Skeletal muscle tissue (tissue), 4 donors: Measurements from ENCODE around the gene CRYBG2. TPM values are rescaled to one million over a fixed set of nuclear protein-coding genes. Genes with fewer than 3 reads are reported as not detected.
"Not testable (repeated sequence)": the region's sequence is repeated elsewhere in the genome, so short reads cannot be mapped to it uniquely, and the experiment has no call there.

ENCODE experiments used
- H3K27ac ChIP-seq: one replicate; pipeline ENCODE4 v1.7.0; 2013; ENCODE audit warnings: mild to moderate bottlenecking, low read depth, low read length, inconsistent platforms
- H3K27me3 ChIP-seq, 3 donors: one replicate each; pipeline ENCODE4 v1.7.0; 2013; ENCODE audit warnings: low read length in 3 of 3; ENCODE audit not compliant: control insufficient read depth in 3 of 3, insufficient read depth in 3 of 3
- H3K36me3 ChIP-seq, 3 donors: one replicate each; pipeline ENCODE4 v1.7.0; 2013; ENCODE audit warnings: low read length in 3 of 3; ENCODE audit not compliant: control insufficient read depth in 3 of 3, insufficient read depth in 3 of 3
- H3K4me1 ChIP-seq, 3 donors: one replicate each; pipeline ENCODE4 v1.7.0; 2013; ENCODE audit warnings: low read length in 3 of 3, mild to moderate bottlenecking in 3 of 3; ENCODE audit not compliant: control insufficient read depth in 3 of 3, insufficient read depth in 3 of 3
- H3K4me3 ChIP-seq, 3 donors: one replicate each; pipeline ENCODE4 v1.7.0; 2013; ENCODE audit warnings: low read length in 3 of 3
- H3K9ac ChIP-seq, 3 donors: one replicate each; pipeline ENCODE4 v1.7.0; 2013; ENCODE audit warnings: low read length in 3 of 3, mild to moderate bottlenecking in 3 of 3, moderate library complexity in 2 of 3, low read depth in 1 of 3
- H3K9me3 ChIP-seq, 3 donors: one replicate each; pipeline ENCODE4 v1.7.0; 2013; ENCODE audit warnings: low read length in 3 of 3; ENCODE audit not compliant: control insufficient read depth in 3 of 3
- total RNA-seq: library from RNA; depleted of rRNA; stranded (reverse); fragments of >200 nt; gene quantifications from one replicate; pipeline ENCODE4 v1.2.3, GENCODE V29; 2014
- donor health status: Osteomylitis.

CRYBG2 gene
- total RNA-seq, 1 donor from 2014 or later: not detected

GRCh38 chr1:26387447-26387846 lies 33.5 kb upstream of the CRYBG2 start:
- H3K36me3 ChIP-seq: no peaks in the 10 kb centered on the region
- H3K9ac ChIP-seq: no peak overlapping the region
- H3K27ac ChIP-seq: no peak overlapping the region
- no peak overlapping the region for H3K4me3 ChIP-seq
- peaks cover 5 to 9% (median 6%) of the 10 kb centered on the region in 3 donors for H3K27me3 ChIP-seq
- no peaks in the 10 kb centered on the region for H3K9me3 ChIP-seq
- no peaks in the 10 kb centered on the region for H3K4me1 ChIP-seq

GRCh38 chr1:26385063-26385462 lies 31.1 kb upstream of the CRYBG2 start:
- not testable (repeated sequence) for H3K36me3 ChIP-seq, H3K4me1 ChIP-seq, H3K9ac ChIP-seq, H3K9me3 ChIP-seq, H3K27me3 ChIP-seq, H3K4me3 ChIP-seq, H3K27ac ChIP-seq

GRCh38 chr1:26384076-26384475 lies 30.1 kb upstream of the CRYBG2 start:
- no peak overlapping the region for H3K4me3 ChIP-seq
- H3K4me1 ChIP-seq: no peaks in the 10 kb centered on the region
- H3K27me3 ChIP-seq: peaks cover 0 to 6% (median 2%) of the 10 kb centered on the region in 3 donors
- no peaks in the 10 kb centered on the region for H3K9me3 ChIP-seq
- H3K36me3 ChIP-seq: no peaks in the 10 kb centered on the region
- no peak overlapping the region for H3K27ac ChIP-seq
- H3K9ac ChIP-seq: no peak overlapping the region

- no peak overlapping the region for H3K27ac ChIP-seq
Observed at GRCh38 chr1:26378879-26379251, 24.9 kb upstream of the CRYBG2 start.

GRCh38 chr1:26378088-26378878 lies 24.4 kb upstream of the CRYBG2 start:
- Histone ChIP-seq H3K4me1 (peaks cover 0 to 7% (median 0%) of the 10 kb centered on the region in 3 donors), H3K4me3 (no peak overlapping the region), H3K9me3 (no peaks in the 10 kb centered on the region), H3K27ac (peak overlapping the region; percentile 7), H3K36me3 (no peaks in the 10 kb centered on the region), H3K9ac (no peak overlapping the region), H3K27me3 (no peaks in the 10 kb centered on the region)

More at GRCh38 chr1:26378879-26379251, 24.9 kb upstream of the CRYBG2 start:
- H3K4me1 ChIP-seq: peaks cover 0 to 7% (median 0%) of the 10 kb centered on the region in 3 donors
- H3K4me3 ChIP-seq: no peak overlapping the region
- no peaks in the 10 kb centered on the region for H3K36me3 ChIP-seq
- no peaks in the 10 kb centered on the region for H3K27me3 ChIP-seq
- H3K9me3 ChIP-seq: no peaks in the 10 kb centered on the region
- no peak overlapping the region for H3K9ac ChIP-seq

GRCh38 chr1:26376050-26376449 lies 22.1 kb upstream of the CRYBG2 start:
- H3K27ac ChIP-seq: no peak overlapping the region
- peaks cover 0 to 6% (median 0%) of the 10 kb centered on the region in 3 donors for H3K27me3 ChIP-seq
- H3K4me3 ChIP-seq: no peak overlapping the region
- peaks cover 0 to 7% (median 0%) of the 10 kb centered on the region in 3 donors for H3K4me1 ChIP-seq
- H3K9me3 ChIP-seq: no peaks in the 10 kb centered on the region
- no peak overlapping the region for H3K9ac ChIP-seq
- H3K36me3 ChIP-seq: no peaks in the 10 kb centered on the region

GRCh38 chr1:26375081-26375480 lies 21.2 kb upstream of the CRYBG2 start:
- Histone ChIP-seq H3K4me1 (peaks cover 0 to 7% (median 0%) of the 10 kb centered on the region in 3 donors), H3K9me3 (no peaks in the 10 kb centered on the region), H3K36me3 (no peaks in the 10 kb centered on the region), H3K9ac (no peak overlapping the region), H3K27me3 (peaks cover 0 to 6% (median 6%) of the 10 kb centered on the region in 3 donors), H3K4me3 (no peak overlapping the region), H3K27ac (no peak overlapping the region)

- not testable (repeated sequence) for H3K9me3 ChIP-seq, H3K9ac ChIP-seq, H3K4me1 ChIP-seq, H3K36me3 ChIP-seq, H3K4me3 ChIP-seq, H3K27ac ChIP-seq
- peaks cover 0 to 10% (median 9%) of the 10 kb centered on the region in 3 donors for H3K27me3 ChIP-seq
Observed at GRCh38 chr1:26374361-26374760, 20.4 kb upstream of the CRYBG2 start.

GRCh38 chr1:26373789-26374188 lies 19.9 kb upstream of the CRYBG2 start:
- H3K9me3 ChIP-seq: no peaks in the 10 kb centered on the region
- H3K4me3 ChIP-seq: no peak overlapping the region
- no peak overlapping the region for H3K27ac ChIP-seq
- no peak overlapping the region for H3K9ac ChIP-seq
- H3K36me3 ChIP-seq: no peaks in the 10 kb centered on the region
- H3K27me3 ChIP-seq: peaks cover 0 to 10% (median 9%) of the 10 kb centered on the region in 3 donors
- H3K4me1 ChIP-seq: peaks cover 0 to 7% (median 0%) of the 10 kb centered on the region in 3 donors

GRCh38 chr1:26373281-26373680 lies 19.4 kb upstream of the CRYBG2 start:
- peaks cover 0 to 3% (median 0%) of the 10 kb centered on the region in 3 donors for H3K4me1 ChIP-seq
- H3K9ac ChIP-seq: no peak overlapping the region
- no peak overlapping the region for H3K4me3 ChIP-seq
- no peaks in the 10 kb centered on the region for H3K36me3 ChIP-seq
- no peak overlapping the region for H3K27ac ChIP-seq
- peaks cover 4 to 14% (median 10%) of the 10 kb centered on the region in 3 donors for H3K27me3 ChIP-seq
- H3K9me3 ChIP-seq: no peaks in the 10 kb centered on the region
